Endodermal cell (in vitro differentiated cells): Measurements from ENCODE around the gene SUDS3. TPM values are rescaled to one million over a fixed set of nuclear protein-coding genes. Genes with fewer than 3 reads are reported as not detected.

ENCODE experiments used
- DNase-seq: peaks from one replicate; pipeline ENCODE4 v3.0.0-alpha.2; 2017
- H3K27ac ChIP-seq: 2 replicates; pipeline ENCODE4 v1.5.1; 2013; ENCODE audit warnings: mild to moderate bottlenecking, low read depth, low read length, moderate library complexity
- H3K27me3 ChIP-seq: 2 replicates; pipeline ENCODE4 v1.6.1; 2013; ENCODE audit warnings: mild to moderate bottlenecking, low read length, moderate library complexity; ENCODE audit not compliant: insufficient read depth, control insufficient read depth, poor library complexity, severe bottlenecking
- H3K36me3 ChIP-seq: 2 replicates; pipeline ENCODE4 v1.7.0; 2013; ENCODE audit warnings: mild to moderate bottlenecking, low read length, moderate library complexity; ENCODE audit not compliant: control insufficient read depth, insufficient read depth
- H3K4me1 ChIP-seq: one replicate; pipeline ENCODE4 v1.7.0; 2013; ENCODE audit warnings: low read length; ENCODE audit not compliant: control insufficient read depth, insufficient read depth
- H3K4me3 ChIP-seq: 2 replicates; pipeline ENCODE4 v1.5.1; 2013; ENCODE audit warnings: mild to moderate bottlenecking, low read length, moderate library complexity
- H3K9ac ChIP-seq: 2 replicates; pipeline ENCODE4 v1.6.1; 2013; ENCODE audit warnings: mild to moderate bottlenecking, low read length, moderate library complexity; ENCODE audit not compliant: poor library complexity, severe bottlenecking; ENCODE audit errors: extremely low read depth
- H3K9me3 ChIP-seq: 2 replicates; pipeline ENCODE4 v1.6.1; 2013; ENCODE audit warnings: mild to moderate bottlenecking, low read length, moderate library complexity; ENCODE audit not compliant: control insufficient read depth
- H3K27ac Mint-ChIP-seq: 2 replicates; pipeline ENCODE4 v1.8.0; 2020; ENCODE audit warnings: mixed read lengths
- H3K27me3 Mint-ChIP-seq: 2 replicates; pipeline ENCODE4 v1.8.0; 2021; ENCODE audit warnings: mild to moderate bottlenecking, mixed read lengths; ENCODE audit not compliant: insufficient read depth
- H3K36me3 Mint-ChIP-seq: 2 replicates; pipeline ENCODE4 v1.8.0; 2020; ENCODE audit warnings: low read depth, mixed read lengths
- H3K4me1 Mint-ChIP-seq: 2 replicates; pipeline ENCODE4 v1.8.0; 2020; ENCODE audit warnings: mixed read lengths
- H3K4me3 Mint-ChIP-seq: 2 replicates; pipeline ENCODE4 v1.8.0; 2020; ENCODE audit warnings: mild to moderate bottlenecking, moderate library complexity, mixed read lengths
- H3K9me3 Mint-ChIP-seq: 2 replicates; pipeline ENCODE4 v1.8.0; 2020; ENCODE audit warnings: mild to moderate bottlenecking, mixed read lengths
- CTCF ChIP-seq: fragments of 200-600 bp; sonication (generic); conservative IDR thresholded peaks from 2 replicates; pipeline ENCODE4 v1.5.0; 2021; ENCODE audit warnings: antibody characterized with exemption, mild to moderate bottlenecking
- WGBS, 2 experiments: methylation state at CpG; one replicate each; pipeline versions ENCODE4 v1.1.5 to v1.1.7; 2013; ENCODE audit warnings: missing lambda C conversion rate in 2 of 2, mixed read lengths in 1 of 2; ENCODE audit not compliant: insufficient coverage in 1 of 2, insufficient read length in 1 of 2; 5-methylcytosine and 5-hydroxymethylcytosine counted together
- total RNA-seq, 2 donors: library from RNA; stranded (reverse); fragmentation: NEBNext Ultra II Directional in 1 of 2; extraction: Animal tissue kit (Norgen Biotek cat#: 25700) in 1 of 2; gene quantifications; 2 replicates in 1 of 2; 3 replicates in 1 of 2; pipeline ENCODE4 v1.2.1, GENCODE V29; 2021

SUDS3 gene
- total RNA-seq, 2 donors from 2014 or later, result 51.4 to 57.9 TPM

- DNase-seq, result no peak
- H3K36me3 Mint-ChIP-seq, result peaks cover 53% of the 10 kb centered on the region
- no peaks in the 10 kb centered on the region for H3K27me3 ChIP-seq
- H3K9me3 Mint-ChIP-seq, result no peaks in the 10 kb centered on the region
- H3K9me3 ChIP-seq, result no peaks in the 10 kb centered on the region
- WGBS, 2 experiments, result 97% methylated on average over 3 of the region's 3 CpGs; no CpG with 5 or more reads in 1 of the 2 experiments
- no peaks in the 10 kb centered on the region for H3K27me3 Mint-ChIP-seq
- H3K4me1 Mint-ChIP-seq, result no peaks in the 10 kb centered on the region
- no peak overlapping the region for H3K27ac Mint-ChIP-seq
- H3K27ac ChIP-seq, result no peak overlapping the region
- no peak overlapping the region for H3K4me3 Mint-ChIP-seq
- H3K36me3 ChIP-seq, result peaks cover 53% of the 10 kb centered on the region
- no peak overlapping the region for H3K4me3 ChIP-seq
- H3K4me1 ChIP-seq, result no peaks in the 10 kb centered on the region
- H3K9ac ChIP-seq, result no peak overlapping the region
- TF ChIP-seq CTCF, result no peak
Measured at GRCh38 chr12:118417942-118418341, 41.6 kb downstream of the SUDS3 start.

- H3K27me3 Mint-ChIP-seq, result no peaks in the 10 kb centered on the region
Measured at GRCh38 chr12:118418385-118419057, 42.2 kb downstream of the SUDS3 start.

GRCh38 chr12:118420673-118421072 lies 44.3 kb downstream of the SUDS3 start:
- TF ChIP-seq CTCF, result no peak
- WGBS, 2 experiments, result 87 to 100% methylated on average over 3 of the region's 3 CpGs

More at GRCh38 chr12:118418385-118419057, 42.2 kb downstream of the SUDS3 start:
- H3K4me1 Mint-ChIP-seq, result no peaks in the 10 kb centered on the region
- TF ChIP-seq CTCF, result no peak
- peaks cover 47% of the 10 kb centered on the region for H3K36me3 Mint-ChIP-seq
- Histone ChIP-seq H3K27me3 (no peaks in the 10 kb centered on the region), H3K9ac (no peak overlapping the region), H3K4me1 (no peaks in the 10 kb centered on the region), H3K9me3 (no peaks in the 10 kb centered on the region), H3K27ac (no peak overlapping the region), H3K36me3 (peaks cover 47% of the 10 kb centered on the region), H3K4me3 (no peak overlapping the region)
- WGBS, 2 experiments, result 95% methylated on average over 1 of the region's 1 CpG; no CpG with 5 or more reads in 1 of the 2 experiments
- DNase-seq, result no peak
- H3K9me3 Mint-ChIP-seq, result no peaks in the 10 kb centered on the region
- no peak overlapping the region for H3K27ac Mint-ChIP-seq
- no peak overlapping the region for H3K4me3 Mint-ChIP-seq

More at GRCh38 chr12:118420673-118421072, 44.3 kb downstream of the SUDS3 start:
- H3K27me3 Mint-ChIP-seq, result no peaks in the 10 kb centered on the region
- H3K36me3 Mint-ChIP-seq, result peaks cover 27% of the 10 kb centered on the region
- Histone ChIP-seq H3K27me3 (no peaks in the 10 kb centered on the region), H3K36me3 (peaks cover 26% of the 10 kb centered on the region), H3K9me3 (no peaks in the 10 kb centered on the region), H3K9ac (no peak overlapping the region), H3K27ac (no peak overlapping the region), H3K4me1 (no peaks in the 10 kb centered on the region), H3K4me3 (no peak overlapping the region)
- H3K4me1 Mint-ChIP-seq, result no peaks in the 10 kb centered on the region
- H3K27ac Mint-ChIP-seq, result no peak overlapping the region
- H3K9me3 Mint-ChIP-seq, result no peaks in the 10 kb centered on the region
- no peak overlapping the region for H3K4me3 Mint-ChIP-seq
- no peak for DNase-seq
